WERI-Rb-1 (cell line): ENCODE results near the gene SGSM1.

Experiments
- DNase-seq: peaks from one replicate; pipeline ENCODE4 v3.0.0-alpha.2; 2020
- H3K27ac ChIP-seq: fragments of 250-450 bp; sonication (Bioruptor Pico); 2 replicates; pipeline ENCODE4 v1.5.1; 2020; ENCODE audit warnings: mild to moderate bottlenecking, moderate library complexity
- H3K27me3 ChIP-seq: fragments of 250-450 bp; sonication (Bioruptor Pico); 2 replicates; pipeline ENCODE4 v1.5.1; 2021; ENCODE audit warnings: mild to moderate bottlenecking, low read depth, moderate library complexity; ENCODE audit not compliant: insufficient read depth, severe bottlenecking
- H3K36me3 ChIP-seq: fragments of 250-450 bp; sonication (Bioruptor Pico); 2 replicates; pipeline ENCODE4 v1.5.1; 2020; ENCODE audit warnings: mild to moderate bottlenecking, moderate library complexity
- H3K4me3 ChIP-seq: 2 replicates; pipeline ENCODE4 v1.5.1; 2011; ENCODE audit warnings: low read depth, mild to moderate bottlenecking, control low read depth, low read length
- H3K9me3 ChIP-seq: fragments of 250-450 bp; sonication (Bioruptor Pico); 2 replicates; pipeline ENCODE4 v1.5.1; 2021; ENCODE audit warnings: mild to moderate bottlenecking, moderate library complexity; ENCODE audit not compliant: severe bottlenecking
- CTCF ChIP-seq: IDR thresholded peaks from 2 replicates; pipeline ENCODE4 v1.5.1; 2011; ENCODE audit warnings: low read depth, mild to moderate bottlenecking, control low read depth, inconsistent platforms, low read length

Gene SGSM1

DNA sequence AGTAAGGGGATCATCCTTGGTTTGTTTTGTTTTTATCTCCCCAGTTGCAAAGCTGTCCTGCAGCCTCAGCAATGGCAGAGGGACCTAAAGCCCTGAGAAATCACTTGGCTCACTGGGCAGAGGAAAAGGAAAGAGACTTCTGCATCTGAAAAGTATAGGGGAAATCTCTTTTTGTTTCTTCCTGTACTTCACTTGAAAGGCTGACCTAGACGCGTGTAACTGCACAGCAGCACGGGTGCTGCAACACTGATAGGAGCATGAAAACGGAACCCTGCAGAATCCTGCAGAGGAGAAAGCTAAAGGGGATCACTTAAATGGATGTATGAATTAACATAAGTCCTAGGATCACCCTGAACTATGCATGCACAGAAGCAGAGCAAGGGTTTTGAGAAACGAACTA, 29.5 kb upstream of the SGSM1 start:
- H3K9me3 ChIP-seq, result no peaks in the 10 kb centered on the region
- TF ChIP-seq CTCF, result no peak
- no peak for DNase-seq
- H3K36me3 ChIP-seq, result no peaks in the 10 kb centered on the region
- H3K27ac ChIP-seq, result no peak overlapping the region
- H3K4me3 ChIP-seq, result no peak overlapping the region
- no peaks in the 10 kb centered on the region for H3K27me3 ChIP-seq

DNA sequence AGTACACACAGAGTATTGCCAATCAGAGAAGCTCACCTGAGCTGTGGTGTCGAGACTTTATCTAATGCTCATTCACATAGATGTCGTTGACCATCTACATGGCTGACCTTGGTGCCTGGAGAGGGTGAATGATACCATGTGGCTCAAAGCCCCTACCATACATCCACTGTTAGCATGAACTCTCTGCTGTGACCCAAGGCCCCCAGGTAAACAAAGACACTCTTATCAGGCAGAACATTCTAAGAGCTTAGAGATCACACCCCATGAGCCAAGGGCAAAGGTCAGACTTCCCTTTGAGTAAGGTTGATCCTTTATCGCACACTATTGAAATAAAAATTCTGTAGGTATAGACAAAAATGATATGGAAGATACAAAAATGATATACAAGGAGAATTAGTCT, 16.5 kb upstream of the SGSM1 start:
- TF ChIP-seq CTCF, result no peak
- Histone ChIP-seq H3K9me3 (no peaks in the 10 kb centered on the region), H3K27me3 (no peaks in the 10 kb centered on the region), H3K4me3 (no peak overlapping the region), H3K27ac (no peak overlapping the region), H3K36me3 (no peaks in the 10 kb centered on the region)
- no peak for DNase-seq

- no peak for TF ChIP-seq CTCF
- H3K9me3 ChIP-seq, result no peaks in the 10 kb centered on the region
- H3K36me3 ChIP-seq, result no peaks in the 10 kb centered on the region
- H3K4me3 ChIP-seq, result no peak overlapping the region
- no peak for DNase-seq
- no peak overlapping the region for H3K27ac ChIP-seq
- H3K27me3 ChIP-seq, result no peaks in the 10 kb centered on the region
These were observed 14.6 kb upstream of the SGSM1 start for GRCh38 chr22:24791362-24791761.

GRCh38 chr22:24796056-24796455, 10.0 kb upstream of the SGSM1 start:
- no peak for DNase-seq
- Histone ChIP-seq H3K27ac (no peak overlapping the region), H3K4me3 (no peak overlapping the region), H3K9me3 (no peaks in the 10 kb centered on the region), H3K36me3 (no peaks in the 10 kb centered on the region), H3K27me3 (no peaks in the 10 kb centered on the region)
- TF ChIP-seq CTCF, result no peak

GRCh38 chr22:24796860-24797259, 9.2 kb upstream of the SGSM1 start:
- Histone ChIP-seq H3K4me3 (no peak overlapping the region), H3K36me3 (no peaks in the 10 kb centered on the region), H3K27ac (no peak overlapping the region), H3K27me3 (no peaks in the 10 kb centered on the region), H3K9me3 (no peaks in the 10 kb centered on the region)
- TF ChIP-seq CTCF, result no peak
- DNase-seq, result no peak

GRCh38 chr22:24801901-24802465, 4.0 kb upstream of the SGSM1 start:
- H3K27ac ChIP-seq, result no peak overlapping the region
- DNase-seq, result no peak
- no peaks in the 10 kb centered on the region for H3K36me3 ChIP-seq
- H3K9me3 ChIP-seq, result no peaks in the 10 kb centered on the region
- no peak for TF ChIP-seq CTCF
- no peak overlapping the region for H3K4me3 ChIP-seq
- no peaks in the 10 kb centered on the region for H3K27me3 ChIP-seq
